Mesodermal cell (in vitro differentiated cells): Measurements from ENCODE around the gene PFKFB4.

Experiments used
- H3K27ac ChIP-seq: 2 replicates; pipeline ENCODE4 v1.7.0; 2013; ENCODE audit warnings: mild to moderate bottlenecking, low read depth, low read length, moderate library complexity; ENCODE audit not compliant: severe bottlenecking
- H3K36me3 ChIP-seq: 2 replicates; pipeline ENCODE4 v1.7.1; 2013; ENCODE audit warnings: mild to moderate bottlenecking, low read length, moderate library complexity; ENCODE audit not compliant: control insufficient read depth, insufficient read depth
- H3K4me1 ChIP-seq: one replicate; pipeline ENCODE4 v1.7.1; 2013; ENCODE audit warnings: mild to moderate bottlenecking, low read length; ENCODE audit not compliant: insufficient read depth, control insufficient read depth, poor library complexity, severe bottlenecking
- H3K4me3 ChIP-seq: 2 replicates; pipeline ENCODE4 v1.7.0; 2013; ENCODE audit warnings: low read length, control low read depth, mild to moderate bottlenecking; ENCODE audit not compliant: insufficient read depth, poor library complexity, severe bottlenecking; ENCODE audit errors: extremely low read depth
- H3K9me3 ChIP-seq: 2 replicates; pipeline ENCODE4 v1.7.1; 2013; ENCODE audit warnings: mild to moderate bottlenecking, low read length, moderate library complexity; ENCODE audit not compliant: control insufficient read depth
- WGBS, 2 experiments: methylation state at CpG; one replicate each; pipeline ENCODE4 v1.1.5; 2013; ENCODE audit warnings: missing lambda C conversion rate in 2 of 2; ENCODE audit not compliant: insufficient coverage in 2 of 2; 5-methylcytosine and 5-hydroxymethylcytosine counted together

The PFKFB4 gene

GRCh38 chr3:48507256-48508061, 49.1 kb downstream of the PFKFB4 start:
- H3K4me1 ChIP-seq: peaks cover 34% of the 10 kb centered on the region
- 36 to 58% methylated on average over 7 to 8 of the region's 10 CpGs for WGBS, 2 experiments
- no peaks in the 10 kb centered on the region for H3K9me3 ChIP-seq
- H3K4me3 ChIP-seq: no peak overlapping the region
- peak overlapping the region; percentile 41 for H3K27ac ChIP-seq
- no peaks in the 10 kb centered on the region for H3K36me3 ChIP-seq

GRCh38 chr3:48505968-48506504, 50.6 kb downstream of the PFKFB4 start:
- Histone ChIP-seq H3K4me3 (no peak overlapping the region), H3K4me1 (peaks cover 34% of the 10 kb centered on the region), H3K9me3 (no peaks in the 10 kb centered on the region), H3K36me3 (peaks cover under 1% of the 10 kb centered on the region), H3K27ac (no peak overlapping the region)
- WGBS, 2 experiments: 96 to 100% methylated on average over 4 of the region's 6 CpGs

GRCh38 chr3:48505146-48505545, 51.5 kb downstream of the PFKFB4 start:
- no peak overlapping the region for H3K4me3 ChIP-seq
- H3K9me3 ChIP-seq: no peaks in the 10 kb centered on the region
- H3K27ac ChIP-seq: no peak overlapping the region
- peaks cover 34% of the 10 kb centered on the region for H3K4me1 ChIP-seq
- 90 to 100% methylated on average over 1 to 2 of the region's 2 CpGs for WGBS, 2 experiments
- H3K36me3 ChIP-seq: peaks cover 7% of the 10 kb centered on the region

- Histone ChIP-seq H3K27ac (peak within 1 kb of the TSS; percentile 71), H3K36me3 (peaks cover 14% of the 10 kb centered on the region)
- WGBS, 2 experiments: 10 to 12% methylated on average over 40 to 43 of the region's 66 CpGs
Measured at GRCh38 chr3:48504051-48504946, 52.3 kb downstream of the PFKFB4 start, which contains the start of gene SHISA5. TSS of gene SHISA5 (minus strand) at chr3:48504174. CDS start at chr3:48504094, 80 bp downstream.

GRCh38 chr3:48503401-48504050, 53.1 kb downstream of the PFKFB4 start:
- Histone ChIP-seq H3K27ac (peak overlapping the region; percentile 71), H3K36me3 (peaks cover 22% of the 10 kb centered on the region), H3K4me3 (peak overlapping the region; percentile 76), H3K9me3 (no peaks in the 10 kb centered on the region), H3K4me1 (peaks cover 34% of the 10 kb centered on the region)
- WGBS, 2 experiments: 4% methylated on average over 6 to 24 of the region's 26 CpGs

More at GRCh38 chr3:48504051-48504946, 52.3 kb downstream of the PFKFB4 start, which contains the start of gene SHISA5:
- peak within 1 kb of the TSS; percentile 76 for H3K4me3 ChIP-seq
- H3K4me1 ChIP-seq: peaks cover 34% of the 10 kb centered on the region
- H3K9me3 ChIP-seq: no peaks in the 10 kb centered on the region

GRCh38 chr3:48502728-48503168, 53.9 kb downstream of the PFKFB4 start:
- Histone ChIP-seq H3K27ac (no peak overlapping the region), H3K9me3 (peaks cover 4% of the 10 kb centered on the region), H3K4me3 (peak overlapping the region; percentile 76), H3K36me3 (peaks cover 30% of the 10 kb centered on the region), H3K4me1 (peaks cover 31% of the 10 kb centered on the region)
- 95 to 97% methylated on average over 6 of the region's 6 CpGs for WGBS, 2 experiments

- Histone ChIP-seq H3K27ac (no peak overlapping the region), H3K36me3 (peaks cover 34% of the 10 kb centered on the region), H3K4me3 (no peak overlapping the region), H3K4me1 (peaks cover 24% of the 10 kb centered on the region), H3K9me3 (peaks cover 4% of the 10 kb centered on the region)
- 85 to 100% methylated on average over 2 to 5 of the region's 5 CpGs for WGBS, 2 experiments
Measured at GRCh38 chr3:48502121-48502520, 54.5 kb downstream of the PFKFB4 start.

- Histone ChIP-seq H3K9me3 (peaks cover 4% of the 10 kb centered on the region), H3K36me3 (peaks cover 34% of the 10 kb centered on the region), H3K4me3 (no peak overlapping the region), H3K4me1 (peaks cover 17% of the 10 kb centered on the region), H3K27ac (no peak overlapping the region)
- 88 to 98% methylated on average over 5 to 6 of the region's 7 CpGs for WGBS, 2 experiments
Measured at GRCh38 chr3:48501196-48501595, 55.4 kb downstream of the PFKFB4 start.

- Histone ChIP-seq H3K27ac (no peak overlapping the region), H3K4me3 (no peak overlapping the region)
- WGBS, 2 experiments: 93 to 98% methylated on average over 4 to 5 of the region's 5 CpGs
Measured at GRCh38 chr3:48500656-48501055, 55.9 kb downstream of the PFKFB4 start.

GRCh38 chr3:48493203-48493501, 63.5 kb downstream of the PFKFB4 start:
- Histone ChIP-seq H3K27ac (no peak overlapping the region), H3K4me1 (no peaks in the 10 kb centered on the region), H3K36me3 (peaks cover 40% of the 10 kb centered on the region), H3K4me3 (no peak overlapping the region), H3K9me3 (peaks cover under 1% of the 10 kb centered on the region)
- 98 to 100% methylated on average over 1 to 3 of the region's 3 CpGs for WGBS, 2 experiments

More at GRCh38 chr3:48500656-48501055, 55.9 kb downstream of the PFKFB4 start:
- peaks cover 37% of the 10 kb centered on the region for H3K36me3 ChIP-seq
- H3K9me3 ChIP-seq: peaks cover 4% of the 10 kb centered on the region
- peaks cover 14% of the 10 kb centered on the region for H3K4me1 ChIP-seq
